Skeletal muscle satellite cell (primary cell): Measurements from ENCODE around the gene NGFR. TPM values are rescaled to one million over a fixed set of nuclear protein-coding genes. Genes with fewer than 3 reads are reported as not detected.

Source experiments
- H3K27me3 ChIP-seq: 2 replicates; pipeline ENCODE4 v1.7.0; 2013; ENCODE audit warnings: low read length; ENCODE audit not compliant: control insufficient read depth, insufficient read depth
- H3K36me3 ChIP-seq: 2 replicates; pipeline ENCODE4 v1.7.0; 2013; ENCODE audit warnings: mild to moderate bottlenecking, control low read depth, low read length; ENCODE audit not compliant: insufficient read depth
- H3K4me1 ChIP-seq: 2 replicates; pipeline ENCODE4 v1.7.0; 2013; ENCODE audit warnings: low read length; ENCODE audit not compliant: control insufficient read depth, insufficient read depth
- H3K4me2 ChIP-seq: 2 replicates; pipeline ENCODE4 v1.7.0; 2013; ENCODE audit warnings: mild to moderate bottlenecking, low read length
- H3K4me3 ChIP-seq: 2 replicates; pipeline ENCODE4 v1.7.0; 2013; ENCODE audit warnings: low read length
- H3K9ac ChIP-seq: 2 replicates; pipeline ENCODE4 v1.7.0; 2013; ENCODE audit warnings: mild to moderate bottlenecking, low read depth, low read length, moderate library complexity
- H3K9me3 ChIP-seq: replicated peaks from 2 replicates; pipeline ENCODE4 v1.7.0; 2013; ENCODE audit warnings: mild to moderate bottlenecking, control low read depth, low read length
- small RNA-seq: library from RNA; depleted of rRNA; stranded (forward); fragments of <200 nt; gene quantifications from one replicate; pipeline ENCODE3, GENCODE V24; 2012

The NGFR gene

GRCh38 chr17:49551221-49552069, 56.4 kb downstream of the NGFR start:
- no peaks in the 10 kb centered on the region for H3K36me3 ChIP-seq
- peaks cover 19% of the 10 kb centered on the region for H3K27me3 ChIP-seq
- H3K9me3 ChIP-seq, result no peaks in the 10 kb centered on the region
- no peak overlapping the region for H3K4me3 ChIP-seq
- peaks cover 10% of the 10 kb centered on the region for H3K4me1 ChIP-seq
- no peak overlapping the region for H3K4me2 ChIP-seq
- H3K9ac ChIP-seq, result no peak overlapping the region

GRCh38 chr17:49552070-49552751, 57.1 kb downstream of the NGFR start:
- no peak overlapping the region for H3K9ac ChIP-seq
- peaks cover 11% of the 10 kb centered on the region for H3K27me3 ChIP-seq
- H3K4me3 ChIP-seq, result no peak overlapping the region
- no peak overlapping the region for H3K4me2 ChIP-seq
- no peaks in the 10 kb centered on the region for H3K36me3 ChIP-seq
- H3K9me3 ChIP-seq, result no peaks in the 10 kb centered on the region
- H3K4me1 ChIP-seq, result peaks cover 10% of the 10 kb centered on the region

- Histone ChIP-seq H3K9ac (no peak overlapping the region), H3K9me3 (no peaks in the 10 kb centered on the region), H3K36me3 (no peaks in the 10 kb centered on the region), H3K27me3 (peaks cover 7% of the 10 kb centered on the region), H3K4me3 (no peak overlapping the region), H3K4me2 (no peak overlapping the region), H3K4me1 (peaks cover 10% of the 10 kb centered on the region)
These were observed 58.7 kb downstream of the NGFR start for GRCh38 chr17:49553676-49554335.

- H3K4me1 ChIP-seq, result peaks cover 10% of the 10 kb centered on the region
- H3K36me3 ChIP-seq, result no peaks in the 10 kb centered on the region
- no peak overlapping the region for H3K9ac ChIP-seq
- H3K4me3 ChIP-seq, result no peak overlapping the region
- H3K27me3 ChIP-seq, result peaks cover 4% of the 10 kb centered on the region
- H3K4me2 ChIP-seq, result no peak overlapping the region
- no peaks in the 10 kb centered on the region for H3K9me3 ChIP-seq
These were observed 59.8 kb downstream of the NGFR start for GRCh38 chr17:49554694-49555494.

GRCh38 chr17:49555495-49556222, 60.6 kb downstream of the NGFR start:
- Histone ChIP-seq H3K9me3 (no peaks in the 10 kb centered on the region), H3K27me3 (peaks cover 4% of the 10 kb centered on the region), H3K4me2 (peak overlapping the region; percentile 57), H3K9ac (peak overlapping the region; percentile 27), H3K4me3 (no peak overlapping the region), H3K36me3 (no peaks in the 10 kb centered on the region), H3K4me1 (peaks cover 10% of the 10 kb centered on the region)

GRCh38 chr17:49556223-49556943, 61.3 kb downstream of the NGFR start:
- H3K27me3 ChIP-seq, result peaks cover 8% of the 10 kb centered on the region
- H3K9ac ChIP-seq, result peak overlapping the region; percentile 27
- H3K4me3 ChIP-seq, result no peak overlapping the region
- H3K9me3 ChIP-seq, result no peaks in the 10 kb centered on the region
- H3K4me2 ChIP-seq, result peak overlapping the region; percentile 57
- peaks cover 10% of the 10 kb centered on the region for H3K4me1 ChIP-seq
- H3K36me3 ChIP-seq, result no peaks in the 10 kb centered on the region

- Histone ChIP-seq H3K4me3 (no peak overlapping the region), H3K4me1 (peaks cover 4% of the 10 kb centered on the region), H3K9ac (no peak overlapping the region), H3K4me2 (no peak overlapping the region), H3K36me3 (no peaks in the 10 kb centered on the region), H3K9me3 (no peaks in the 10 kb centered on the region), H3K27me3 (peaks cover 9% of the 10 kb centered on the region)
These were observed 62.4 kb downstream of the NGFR start for GRCh38 chr17:49557312-49558024.

Small RNAs within 50 kb of the gene (small RNA-seq; reads per million reads assigned to genes)
- not detected for gene MIR6165
